IMR-90 (cell line): ENCODE results near the gene DNAH9. TPM values are rescaled to one million over a fixed set of nuclear protein-coding genes. Genes with fewer than 3 reads are reported as not detected.

Source experiments
- ATAC-seq: fragments of 200-7000 bp; cut with Tn5 transposase; 2 replicates; pipeline ENCODE4 v1.9.1; 2020; ENCODE audit warnings: low read depth, mild to moderate bottlenecking, moderate library complexity
- BruUV-seq: library from RNA; stranded (reverse); fragments of 400-500 nt; replicated peaks from 2 replicates; lab custom pipeline; 2021; lab: Mats Ljungman, UMichigan
- CTCF ChIA-PET: fragments of 300-600 bp; formaldehyde crosslinking; extraction: SDS; loops from one replicate; lab custom pipeline; 2021; ENCODE audit warnings: antibody characterized with exemption; lab: Yijun Ruan, JAX
- POLR2A ChIA-PET: fragments of 300-600 bp; sonication (Branson Sonifier 250); formaldehyde crosslinking; loops from one replicate; lab custom pipeline; 2022; ENCODE audit warnings: antibody characterized with exemption; ENCODE audit not compliant: unreplicated experiment; lab: Charles Lee
- DNase-seq: peaks from one replicate; pipeline ENCODE4 v3.0.0; 2013
- H2AFZ ChIP-seq: replicated peaks from 2 replicates; pipeline ENCODE3; 2013; ENCODE audit warnings: low read length, mild to moderate bottlenecking; ENCODE audit not compliant: poor library complexity
- H2AK5ac ChIP-seq: 2 replicates; pipeline ENCODE4 v1.6.1; 2013; ENCODE audit warnings: low read depth, low read length, inconsistent platforms
- H2AK9ac ChIP-seq: replicated peaks from 2 replicates; pipeline ENCODE3; 2013; ENCODE audit warnings: mild to moderate bottlenecking, low read depth, low read length, moderate library complexity; ENCODE audit not compliant: poor library complexity
- H2BK120ac ChIP-seq: 2 replicates; pipeline ENCODE4 v1.6.1; 2013; ENCODE audit warnings: low read depth, low read length, inconsistent platforms
- H2BK15ac ChIP-seq: 3 replicates; pipeline ENCODE4 v1.6.1; 2013; ENCODE audit warnings: low read depth, low read length, inconsistent platforms
- H2BK20ac ChIP-seq: 2 replicates; pipeline ENCODE4 v1.6.1; 2013; ENCODE audit warnings: low read depth, mild to moderate bottlenecking, inconsistent platforms, low read length, moderate library complexity
- H2BK5ac ChIP-seq: 2 replicates; pipeline ENCODE4 v1.6.1; 2013; ENCODE audit warnings: mild to moderate bottlenecking, low read depth, low read length, inconsistent platforms; ENCODE audit not compliant: poor library complexity, severe bottlenecking
- H3K14ac ChIP-seq: replicated peaks from 2 replicates; pipeline ENCODE4 v1.6.1; 2013; ENCODE audit warnings: low read depth, low read length, inconsistent platforms
- H3K18ac ChIP-seq: 2 replicates; pipeline ENCODE4 v1.6.1; 2013; ENCODE audit warnings: low read depth, low read length, control low read depth
- H3K23ac ChIP-seq: 2 replicates; pipeline ENCODE4 v1.6.1; 2013; ENCODE audit warnings: low read depth, low read length, inconsistent platforms
- H3K27ac ChIP-seq: 2 replicates; pipeline ENCODE4 v1.5.1; 2013; ENCODE audit warnings: mild to moderate bottlenecking, control low read depth, low read length; ENCODE audit not compliant: insufficient read depth
- H3K27me3 ChIP-seq: 2 replicates; pipeline ENCODE4 v1.6.1; 2013; ENCODE audit warnings: low read length; ENCODE audit not compliant: control insufficient read depth, insufficient read depth
- H3K36me3 ChIP-seq: 2 replicates; pipeline ENCODE4 v1.6.1; 2013; ENCODE audit warnings: low read length, mixed read lengths; ENCODE audit not compliant: control insufficient read depth, insufficient read depth
- H3K4ac ChIP-seq: 2 replicates; pipeline ENCODE4 v1.6.1; 2013; ENCODE audit warnings: low read depth, low read length, inconsistent platforms
- H3K4me1 ChIP-seq: 2 replicates; pipeline ENCODE4 v1.6.1; 2013; ENCODE audit warnings: low read length, mixed read lengths; ENCODE audit not compliant: control insufficient read depth, insufficient read depth
- H3K4me2 ChIP-seq: 2 replicates; pipeline ENCODE4 v1.6.1; 2013; ENCODE audit warnings: low read depth, mild to moderate bottlenecking, control low read depth, low read length, moderate library complexity
- H3K4me3 ChIP-seq: 2 replicates; pipeline ENCODE4 v1.5.1; 2013; ENCODE audit warnings: low read depth, mild to moderate bottlenecking, control low read depth, low read length, moderate library complexity; ENCODE audit not compliant: insufficient read depth
- H3K56ac ChIP-seq: 2 replicates; pipeline ENCODE4 v1.6.1; 2013; ENCODE audit warnings: low read length, inconsistent platforms; ENCODE audit not compliant: insufficient read depth; ENCODE audit errors: extremely low read depth
- H3K79me1 ChIP-seq, 2 experiments: 2 replicates each; pipeline ENCODE4 v1.6.1; 2013; ENCODE audit warnings: low read length in 2 of 2, inconsistent platforms in 1 of 2, low read depth in 1 of 2
- H3K9ac ChIP-seq: 2 replicates; pipeline ENCODE4 v1.6.1; 2013; ENCODE audit warnings: low read depth, low read length, control low read depth
- H3K9me1 ChIP-seq: 2 replicates; pipeline ENCODE4 v1.6.1; 2013; ENCODE audit warnings: low read length, inconsistent platforms; ENCODE audit not compliant: insufficient read depth
- H3K9me3 ChIP-seq: 2 replicates; pipeline ENCODE4 v1.6.1; 2013; ENCODE audit warnings: low read length; ENCODE audit not compliant: control insufficient read depth, insufficient read depth
- H4K20me1 ChIP-seq: 2 replicates; pipeline ENCODE4 v1.6.1; 2013; ENCODE audit warnings: low read length, inconsistent platforms; ENCODE audit not compliant: insufficient read depth
- H4K5ac ChIP-seq: 2 replicates; pipeline ENCODE4 v1.6.1; 2013; ENCODE audit warnings: mild to moderate bottlenecking, low read depth, low read length, control low read depth
- H4K8ac ChIP-seq, 2 experiments: 2 replicates each; pipeline ENCODE4 v1.6.1; 2013; ENCODE audit warnings: low read depth in 2 of 2, low read length in 2 of 2, control low read depth in 1 of 2, inconsistent platforms in 1 of 2
- H4K91ac ChIP-seq: 2 replicates; pipeline ENCODE4 v1.6.1; 2013; ENCODE audit warnings: low read depth, low read length, inconsistent platforms; ENCODE audit not compliant: insufficient read depth
- MAFK ChIP-seq: IDR thresholded peaks from 2 replicates; pipeline ENCODE4 v1.6.1; 2012; ENCODE audit warnings: low read depth, low read length, improper control_type of control experiment
- RAD21 ChIP-seq: IDR thresholded peaks from 2 replicates; pipeline ENCODE4 v1.6.1; 2012; ENCODE audit warnings: low read length, improper control_type of control experiment
- RCOR1 ChIP-seq: IDR thresholded peaks from 2 replicates; pipeline ENCODE4 v1.6.1; 2012; ENCODE audit warnings: mild to moderate bottlenecking, low read length, improper control_type of control experiment; ENCODE audit not compliant: insufficient replicate concordance
- WGBS, 2 experiments: methylation state at CpG; one replicate each; pipeline versions ENCODE4 v1.1.5 to v1.1.7; 2013; ENCODE audit warnings: missing lambda C conversion rate in 2 of 2; ENCODE audit not compliant: insufficient read length in 1 of 2; ENCODE audit errors: extremely low coverage in 2 of 2; 5-methylcytosine and 5-hydroxymethylcytosine counted together
- dilution Hi-C: fragments of 300-500 bp; cut with HindIII; formaldehyde crosslinking; loops from one replicate; pipeline ENCODE4 v1.14.3; 2018; ENCODE audit warnings: low sequenced_read_pairs; ENCODE audit not compliant: unreplicated experiment
- in situ Hi-C: fragments of 300-500 bp; cut with MboI; formaldehyde crosslinking; loops from 3 replicates; pipeline ENCODE4 v1.14.3; 2019; ENCODE audit warnings: low sequenced_read_pairs, inconsistent platforms, mixed read lengths
- intact Hi-C: fragments of 100-400 bp; cut with micrococcal nuclease; formaldehyde crosslinking; loops from 2 replicates; pipeline ENCODE4 v1.10.0; 2022
- polyA plus RNA-seq, 3 experiments: library from polyadenylated mRNA; depleted of rRNA; stranded (reverse); fragments of >200 nt; gene quantifications; 2 replicates each; pipeline ENCODE4 v1.2.3, GENCODE V29; 2012; ENCODE audit warnings: low replicate concordance in 1 of 3
- total RNA-seq: library from RNA; depleted of rRNA; stranded (reverse); fragments of >200 nt; gene quantifications from 2 replicates; pipeline ENCODE4 v1.2.3, GENCODE V29; 2012

DNAH9 gene
- total and polyA plus RNA-seq, 2 of the 4 experiments (the other 2 are of a cell fraction), result not detected

DNA sequence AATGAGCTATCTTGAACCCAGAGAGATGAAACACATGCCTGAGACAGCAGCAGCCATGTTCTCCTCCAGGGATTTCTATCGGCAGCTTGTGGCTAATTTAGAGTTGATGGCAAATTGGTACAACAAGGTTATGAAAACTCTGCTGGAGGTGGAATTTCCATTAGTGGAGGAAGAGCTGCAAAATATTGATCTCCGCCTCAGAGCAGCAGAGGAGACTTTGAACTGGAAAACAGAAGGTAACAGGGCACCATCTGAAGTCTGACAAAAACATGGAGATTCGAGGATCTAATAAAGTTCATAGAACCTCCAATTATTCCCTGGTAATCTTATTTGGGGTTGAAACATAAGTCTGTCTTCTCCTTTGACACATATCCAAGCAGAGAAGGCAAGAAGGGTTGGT lies 52.8 kb downstream of the DNAH9 start:
- no peak overlapping the region for H3K27ac ChIP-seq
- no peaks in the 10 kb centered on the region for H3K4me1 ChIP-seq
- H3K18ac ChIP-seq, result no peak overlapping the region
- no peaks in the 10 kb centered on the region for H3K79me1 ChIP-seq
- TF ChIP-seq MAFK (no peak), RCOR1 (no peak), RAD21 (no peak)
- H3K4me3 ChIP-seq, result no peak overlapping the region
- no peaks in the 10 kb centered on the region for H4K20me1 ChIP-seq
- ChIA-PET CTCF (no interaction called here), POLR2A (no interaction called here)
- no peak overlapping the region for H2AFZ ChIP-seq
- H2AK9ac ChIP-seq, result no peak overlapping the region
- dilution Hi-C loops (no loop called here), in situ Hi-C loops (no loop called here), intact Hi-C loops (no loop called here)
- no peak overlapping the region for H4K91ac ChIP-seq
- no peaks in the 10 kb centered on the region for H3K9me1 ChIP-seq
- WGBS, 2 experiments, result 80% methylated on average over 1 of the region's 3 CpGs; no CpG with 5 or more reads in 1 of the 2 experiments
- H2BK15ac ChIP-seq, result no peak overlapping the region
- no TSS peak for BruUV-seq
- no peak overlapping the region for H4K5ac ChIP-seq
- H4K8ac ChIP-seq, result no peak overlapping the region
- no peak overlapping the region for H2AK5ac ChIP-seq
- ATAC-seq (no peak), DNase-seq (no peak)
- H3K56ac ChIP-seq, result no peak overlapping the region
- H3K4ac ChIP-seq, result no peak overlapping the region
- no peaks in the 10 kb centered on the region for H3K36me3 ChIP-seq
- H3K4me2 ChIP-seq, result no peak overlapping the region
- H2BK5ac ChIP-seq, result no peak overlapping the region
- no peak overlapping the region for H3K9ac ChIP-seq
- H2BK120ac ChIP-seq, result no peak overlapping the region
- H3K27me3 ChIP-seq, result no peaks in the 10 kb centered on the region
- H3K9me3 ChIP-seq, result peaks cover 8% of the 10 kb centered on the region
- H3K14ac ChIP-seq, result no peak overlapping the region
- no peak overlapping the region for H3K23ac ChIP-seq
- no peak overlapping the region for H2BK20ac ChIP-seq
